HEK293 (cell line): ENCODE measurements around the gene ISY1.

Source experiments
- CTCF ChIP-seq: fragments of 450-650 bp; formaldehyde crosslinking; IDR thresholded peaks from 2 replicates; pipeline ENCODE4 v1.5.1; 2016; ENCODE audit warnings: missing biosample characterization, missing genetic modification characterization
- RBAK ChIP-seq: fragments of 450-650 bp; formaldehyde crosslinking; IDR thresholded peaks from 2 replicates; pipeline ENCODE4 v1.5.1; 2016; ENCODE audit warnings: missing biosample characterization, missing genetic modification characterization
- ZNF138 ChIP-seq: fragments of 450-650 bp; formaldehyde crosslinking; IDR thresholded peaks from 2 replicates; pipeline ENCODE4 v1.5.1; 2016; ENCODE audit warnings: missing biosample characterization, missing genetic modification characterization, borderline replicate concordance
- ZNF501 ChIP-seq: fragments of 450-650 bp; formaldehyde crosslinking; IDR thresholded peaks from 2 replicates; pipeline ENCODE4 v1.5.1; 2016; ENCODE audit warnings: missing biosample characterization, missing genetic modification characterization
- TF ChIP-seq, protein P1 (sequence below): fragments of 450-650 bp; formaldehyde crosslinking; IDR thresholded peaks from 2 replicates; pipeline ENCODE4 v1.5.1; 2017; ENCODE audit warnings: missing biosample characterization, missing genetic modification characterization
- TF ChIP-seq, protein P2 (sequence below): fragments of 450-650 bp; formaldehyde crosslinking; IDR thresholded peaks from 2 replicates; pipeline ENCODE4 v1.5.1; 2016; ENCODE audit warnings: missing biosample characterization, missing genetic modification characterization, borderline replicate concordance
- TF ChIP-seq, protein P3 (sequence below): fragments of 450-650 bp; formaldehyde crosslinking; IDR thresholded peaks from 2 replicates; pipeline ENCODE4 v1.5.1; 2017; ENCODE audit warnings: missing biosample characterization, missing genetic modification characterization

DNA sequence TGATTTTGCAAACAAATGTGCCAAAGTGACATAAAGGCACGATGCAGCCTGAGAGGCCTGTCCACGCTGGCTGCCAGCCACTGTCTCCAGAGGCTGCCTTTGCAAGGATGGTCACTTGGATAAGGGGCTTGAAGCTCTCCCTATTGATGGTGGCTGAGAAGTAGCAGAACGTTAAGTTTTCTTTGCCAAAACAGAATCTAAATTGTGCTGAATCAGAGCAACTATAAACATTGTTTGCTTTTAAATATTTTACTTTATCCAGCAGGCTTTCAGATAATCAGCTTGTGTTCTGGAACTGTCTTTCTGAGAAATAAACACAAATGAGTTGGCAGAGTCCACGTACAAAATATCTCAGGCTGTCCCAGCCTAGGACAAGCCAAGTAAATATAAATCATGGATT, 46.6 kb upstream of the ISY1 start:
- TF ChIP-seq CTCF (tag by site-specific recombination) = no peak
- TF ChIP-seq, protein P1, sequence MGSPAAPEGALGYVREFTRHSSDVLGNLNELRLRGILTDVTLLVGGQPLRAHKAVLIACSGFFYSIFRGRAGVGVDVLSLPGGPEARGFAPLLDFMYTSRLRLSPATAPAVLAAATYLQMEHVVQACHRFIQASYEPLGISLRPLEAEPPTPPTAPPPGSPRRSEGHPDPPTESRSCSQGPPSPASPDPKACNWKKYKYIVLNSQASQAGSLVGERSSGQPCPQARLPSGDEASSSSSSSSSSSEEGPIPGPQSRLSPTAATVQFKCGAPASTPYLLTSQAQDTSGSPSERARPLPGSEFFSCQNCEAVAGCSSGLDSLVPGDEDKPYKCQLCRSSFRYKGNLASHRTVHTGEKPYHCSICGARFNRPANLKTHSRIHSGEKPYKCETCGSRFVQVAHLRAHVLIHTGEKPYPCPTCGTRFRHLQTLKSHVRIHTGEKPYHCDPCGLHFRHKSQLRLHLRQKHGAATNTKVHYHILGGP = no peak
- TF ChIP-seq ZNF138 (tag by site-specific recombination) = no peak
- no peak for TF ChIP-seq ZNF501 (tag by site-specific recombination)
- TF ChIP-seq, protein P2, sequence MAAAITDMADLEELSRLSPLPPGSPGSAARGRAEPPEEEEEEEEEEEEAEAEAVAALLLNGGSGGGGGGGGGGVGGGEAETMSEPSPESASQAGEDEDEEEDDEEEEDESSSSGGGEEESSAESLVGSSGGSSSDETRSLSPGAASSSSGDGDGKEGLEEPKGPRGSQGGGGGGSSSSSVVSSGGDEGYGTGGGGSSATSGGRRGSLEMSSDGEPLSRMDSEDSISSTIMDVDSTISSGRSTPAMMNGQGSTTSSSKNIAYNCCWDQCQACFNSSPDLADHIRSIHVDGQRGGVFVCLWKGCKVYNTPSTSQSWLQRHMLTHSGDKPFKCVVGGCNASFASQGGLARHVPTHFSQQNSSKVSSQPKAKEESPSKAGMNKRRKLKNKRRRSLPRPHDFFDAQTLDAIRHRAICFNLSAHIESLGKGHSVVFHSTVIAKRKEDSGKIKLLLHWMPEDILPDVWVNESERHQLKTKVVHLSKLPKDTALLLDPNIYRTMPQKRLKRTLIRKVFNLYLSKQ = no peak
- TF ChIP-seq, protein P3, sequence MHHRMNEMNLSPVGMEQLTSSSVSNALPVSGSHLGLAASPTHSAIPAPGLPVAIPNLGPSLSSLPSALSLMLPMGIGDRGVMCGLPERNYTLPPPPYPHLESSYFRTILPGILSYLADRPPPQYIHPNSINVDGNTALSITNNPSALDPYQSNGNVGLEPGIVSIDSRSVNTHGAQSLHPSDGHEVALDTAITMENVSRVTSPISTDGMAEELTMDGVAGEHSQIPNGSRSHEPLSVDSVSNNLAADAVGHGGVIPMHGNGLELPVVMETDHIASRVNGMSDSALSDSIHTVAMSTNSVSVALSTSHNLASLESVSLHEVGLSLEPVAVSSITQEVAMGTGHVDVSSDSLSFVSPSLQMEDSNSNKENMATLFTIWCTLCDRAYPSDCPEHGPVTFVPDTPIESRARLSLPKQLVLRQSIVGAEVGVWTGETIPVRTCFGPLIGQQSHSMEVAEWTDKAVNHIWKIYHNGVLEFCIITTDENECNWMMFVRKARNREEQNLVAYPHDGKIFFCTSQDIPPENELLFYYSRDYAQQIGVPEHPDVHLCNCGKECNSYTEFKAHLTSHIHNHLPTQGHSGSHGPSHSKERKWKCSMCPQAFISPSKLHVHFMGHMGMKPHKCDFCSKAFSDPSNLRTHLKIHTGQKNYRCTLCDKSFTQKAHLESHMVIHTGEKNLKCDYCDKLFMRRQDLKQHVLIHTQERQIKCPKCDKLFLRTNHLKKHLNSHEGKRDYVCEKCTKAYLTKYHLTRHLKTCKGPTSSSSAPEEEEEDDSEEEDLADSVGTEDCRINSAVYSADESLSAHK (tag by site-specific recombination) = no peak
- TF ChIP-seq RBAK (tag by site-specific recombination) = no peak
